HCT116 (cell line): Measurements from ENCODE around the gene SMAD9. TPM values are rescaled to one million over a fixed set of nuclear protein-coding genes. Genes with fewer than 3 reads are reported as not detected.
"Not testable (repeated sequence)": the region's sequence is repeated elsewhere in the genome, so short reads cannot be mapped to it uniquely, and the experiment has no call there.

ENCODE experiments used
- ATAC-seq: fragments of 200-7000 bp; cut with Tn5 transposase; 2 replicates; pipeline ENCODE4 v1.9.1; 2020; ENCODE audit warnings: mild to moderate bottlenecking, moderate library complexity
- BruUV-seq: library from RNA; stranded (reverse); fragments of 400-500 nt; replicated peaks from 2 replicates; lab custom pipeline; 2021; lab: Mats Ljungman, UMichigan
- CTCF ChIA-PET: fragments of 300-600 bp; sonication (Branson Sonifier 250); formaldehyde crosslinking; loops from one replicate; lab custom pipeline; 2021; ENCODE audit warnings: antibody characterized with exemption; lab: Charles Lee
- POLR2A ChIA-PET: fragments of 300-600, 350-600 bp; sonication (Branson Sonifier 250); formaldehyde crosslinking; loops from one replicate; lab custom pipeline; 2021; ENCODE audit warnings: antibody characterized with exemption; lab: Charles Lee
- RAD21 ChIA-PET, 2 experiments: fragments of 300-600 bp; sonication (Branson Sonifier 250); formaldehyde crosslinking; loops; one replicate each; lab custom pipeline; 2023; ENCODE audit warnings: low total read pairs in 2 of 2; ENCODE audit not compliant: uncharacterized antibody in 2 of 2, unreplicated experiment in 2 of 2, low non-redundant PET in 1 of 2; lab: Charles Lee
- DNase-seq: peaks from one replicate; pipeline ENCODE4 v3.0.0-alpha.2; 2010; ENCODE audit warnings: low read depth, low spot score
- H2AFZ ChIP-seq: fragments of 200-600 bp; shearing (Covaris generic), sonication (generic); 2 replicates; pipeline ENCODE4 v1.6.1; 2017; ENCODE audit warnings: low read depth, mixed run types, mixed read lengths, antibody characterized with exemption, low read length; ENCODE audit not compliant: poor library complexity, severe bottlenecking
- H3K27ac ChIP-seq: 2 replicates; pipeline ENCODE4 v1.5.1; 2012; ENCODE audit warnings: low read depth, low read length
- H3K27me3 ChIP-seq: fragments of 200-600 bp; sonication (generic); 2 replicates; pipeline ENCODE4 v1.6.1; 2016; ENCODE audit warnings: mixed run types, low read length, mixed read lengths; ENCODE audit not compliant: insufficient read depth
- H3K36me3 ChIP-seq, 2 experiments: fragments of 200-500 bp in 1 of 2; fragments of 200-600 bp in 1 of 2; sonication (Bioruptor generic) in 1 of 2; sonication (generic) in 1 of 2; 2 replicates each; pipeline versions ENCODE4 v1.5.1 to v1.6.1; 2014 to 2016; ENCODE audit warnings: low read length in 2 of 2, inconsistent platforms in 1 of 2, mixed read lengths in 1 of 2, mixed run types in 1 of 2; ENCODE audit not compliant: insufficient read depth in 2 of 2, control insufficient read depth in 1 of 2
- H3K4me1 ChIP-seq, 2 experiments: fragments of 200-600 bp in 1 of 2; sonication (generic) in 1 of 2; 2 replicates each; pipeline versions ENCODE4 v1.5.1 to v1.6.1; 2012 to 2017; ENCODE audit warnings: low read length in 2 of 2, inconsistent platforms in 1 of 2, mild to moderate bottlenecking in 1 of 2, mixed read lengths in 1 of 2, mixed run types in 1 of 2, moderate library complexity in 1 of 2; ENCODE audit not compliant: insufficient read depth in 2 of 2, control insufficient read depth in 1 of 2
- H3K4me2 ChIP-seq: fragments of 200-600 bp; sonication (generic); 2 replicates; pipeline ENCODE4 v1.6.1; 2017; ENCODE audit warnings: mixed run types, low read length, mixed read lengths
- H3K4me3 ChIP-seq, 2 experiments: fragments of 200-600 bp in 1 of 2; sonication (generic) in 1 of 2; replicated peaks in 1 of 2; 2 replicates each; pipeline ENCODE4 v1.5.1; 2011 to 2016; ENCODE audit warnings: low read length in 2 of 2, control low read depth in 1 of 2, low read depth in 1 of 2, mild to moderate bottlenecking in 1 of 2, mixed read lengths in 1 of 2, mixed run types in 1 of 2
- H3K79me2 ChIP-seq: fragments of 200-600 bp; sonication (generic); 2 replicates; pipeline ENCODE4 v1.6.1; 2017; ENCODE audit warnings: mild to moderate bottlenecking, mixed run types, low read length, moderate library complexity, mixed read lengths; ENCODE audit not compliant: insufficient read depth
- H3K9ac ChIP-seq: fragments of 200-600 bp; sonication (generic); 2 replicates; pipeline ENCODE4 v1.6.1; 2016; ENCODE audit warnings: low read length, mixed read lengths
- H3K9me2 ChIP-seq: fragments of 200-600 bp; sonication (generic), shearing (Covaris generic); 2 replicates; pipeline ENCODE4 v1.6.1; 2017; ENCODE audit warnings: mixed run types, mild to moderate bottlenecking, moderate library complexity; ENCODE audit not compliant: insufficient read depth
- H3K9me3 ChIP-seq, 2 experiments: fragments of 200-500 bp in 1 of 2; fragments of 200-600 bp in 1 of 2; sonication (Bioruptor generic) in 1 of 2; sonication (generic) in 1 of 2; 2 replicates each; pipeline ENCODE4 v1.6.1; 2014 to 2017; ENCODE audit warnings: low read length in 2 of 2, mixed read lengths in 2 of 2, inconsistent platforms in 1 of 2, low read depth in 1 of 2, mild to moderate bottlenecking in 1 of 2, mixed run types in 1 of 2, moderate library complexity in 1 of 2; ENCODE audit not compliant: control insufficient read depth in 1 of 2, insufficient read depth in 1 of 2
- H4K20me1 ChIP-seq: fragments of 200-600 bp; sonication (generic), shearing (Covaris generic); 2 replicates; pipeline ENCODE4 v1.6.1; 2017; ENCODE audit warnings: mixed run types, mild to moderate bottlenecking, moderate library complexity; ENCODE audit not compliant: insufficient read depth
- CBX3 ChIP-seq: IDR thresholded peaks from 2 replicates; pipeline ENCODE4 v1.6.1; 2012; ENCODE audit warnings: low read depth
- EGR1 ChIP-seq: IDR thresholded peaks from 2 replicates; pipeline ENCODE4 v1.6.1; 2012; ENCODE audit warnings: low read depth
- EZH2 ChIP-seq: fragments of 200-600 bp; sonication (generic); IDR thresholded peaks from 2 replicates; pipeline ENCODE4 v1.6.1; 2017; ENCODE audit warnings: antibody characterized with exemption, mixed run types
- TCF7L2 ChIP-seq: IDR thresholded peaks from 2 replicates; pipeline ENCODE4 v1.7.0; 2011; ENCODE audit warnings: borderline replicate concordance, inconsistent platforms; ENCODE audit not compliant: insufficient read depth, insufficient read length; ENCODE audit errors: extremely low read depth
- ZFX ChIP-seq: fragments of 450-650 bp; IDR thresholded peaks from 2 replicates; pipeline ENCODE4 v1.6.1; 2017
- intact Hi-C: fragments of 100-400 bp; cut with micrococcal nuclease; formaldehyde crosslinking; loops from 2 replicates; pipeline ENCODE4 v1.10.0; 2022
- total RNA-seq: library from RNA; stranded (reverse); gene quantifications from one replicate; pipeline ENCODE4 v1.2.1, GENCODE V29; 2021; ENCODE audit not compliant: unreplicated experiment

SMAD9 gene
- total RNA-seq, 1 experiment from 2014 or later, result 4.3 TPM

DNA sequence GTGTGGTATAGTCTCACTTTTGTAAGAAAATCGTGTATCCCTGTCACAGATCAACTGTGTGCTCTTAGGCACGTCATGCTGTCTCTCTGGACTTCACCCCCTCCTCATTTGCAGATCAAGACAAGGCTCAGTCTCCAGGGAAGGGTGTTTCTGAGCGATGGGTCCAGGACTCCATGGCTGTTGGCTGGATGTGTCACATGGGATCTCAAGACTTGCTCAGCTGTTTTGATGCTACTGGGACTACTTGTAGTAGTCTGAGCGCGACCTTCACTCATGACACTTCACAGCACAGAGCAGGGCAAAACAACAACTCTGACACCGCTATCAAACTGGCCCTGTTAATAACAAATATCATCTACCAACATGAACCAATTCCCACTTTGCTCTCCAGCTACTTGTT is 36.2 kb downstream of the SMAD9 start:
- no peak overlapping the region for H2AFZ ChIP-seq
- ChIA-PET RAD21 (no interaction called here), POLR2A (no interaction called here), CTCF (no interaction called here)
- no peak overlapping the region for H3K27ac ChIP-seq
- H4K20me1 ChIP-seq, result no peaks in the 10 kb centered on the region
- intact Hi-C loops, result no loop called here
- H3K4me3 ChIP-seq, result no peak overlapping the region
- no peaks in the 10 kb centered on the region for H3K9me3 ChIP-seq
- H3K27me3 ChIP-seq, result no peaks in the 10 kb centered on the region
- no peaks in the 10 kb centered on the region for H3K4me1 ChIP-seq
- no peaks in the 10 kb centered on the region for H3K36me3 ChIP-seq
- no peak overlapping the region for H3K4me2 ChIP-seq
- H3K79me2 ChIP-seq, result no peaks in the 10 kb centered on the region
- ATAC-seq (no peak), DNase-seq (no peak)
- H3K9me2 ChIP-seq, result no peaks in the 10 kb centered on the region
- no TSS peak for BruUV-seq
- no peak overlapping the region for H3K9ac ChIP-seq
- TF ChIP-seq CBX3 (no peak), EZH2 (no peak), EGR1 (no peak), ZFX (no peak), TCF7L2 (no peak)

DNA sequence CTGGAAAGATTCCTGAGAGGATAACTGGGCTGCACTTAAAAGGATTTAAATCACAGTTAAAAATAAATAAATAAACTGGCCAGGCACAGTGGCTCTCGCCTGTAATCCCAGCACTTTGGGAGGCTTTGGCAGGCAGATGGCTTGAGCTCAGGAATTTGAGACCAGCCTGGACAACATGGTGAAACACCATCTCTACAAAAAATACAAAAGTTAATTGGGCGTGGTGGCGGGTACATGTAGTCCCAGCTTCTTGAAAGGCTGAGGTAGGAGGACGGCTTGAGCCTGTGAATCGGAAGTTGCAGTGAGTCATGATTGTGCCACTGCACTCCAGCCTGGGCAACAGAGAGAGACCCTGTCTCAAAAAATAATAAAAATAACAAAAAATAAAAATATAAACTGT is 36.6 kb downstream of the SMAD9 start:
- BruUV-seq, H3K9me3 ChIP-seq, H3K4me3 ChIP-seq, H3K9me2 ChIP-seq, H3K79me2 ChIP-seq, H4K20me1 ChIP-seq, DNase-seq, ATAC-seq, H3K27me3 ChIP-seq, CTCF ChIA-PET, H3K4me2 ChIP-seq, RAD21 ChIA-PET, H3K4me1 ChIP-seq, intact Hi-C loops, H2AFZ ChIP-seq, POLR2A ChIA-PET, H3K36me3 ChIP-seq, H3K27ac ChIP-seq, H3K9ac ChIP-seq: not testable (repeated sequence)
